ENCODE results near the gene LNX1. TPM values are rescaled to one million over a fixed set of nuclear protein-coding genes. Genes with fewer than 3 reads are reported as not detected.

The LNX1 gene
- total RNA-seq, 1 experiment from 2014 or later = 1.7 TPM

GRCh38 chr4:53595204-53595603 lies 3.9 kb upstream of the LNX1 start:
- Histone ChIP-seq H3K27ac (ENCODE audit: insufficient read length, low read depth, low read length) (no peak overlapping the region), H3K23ac (ENCODE audit: insufficient read length, low read depth, low read length) (no peak overlapping the region), H3T11ph (ENCODE audit: low read length) (no peak overlapping the region), H3K23me2 (ENCODE audit: insufficient read length, low read depth, low read length, poor library complexity, severe bottlenecking) (peaks cover 10% of the 10 kb centered on the region), H3K79me1 (ENCODE audit: insufficient read depth, low read depth, low read length, poor library complexity, severe bottlenecking) (no peaks in the 10 kb centered on the region), H3K9me3 (ENCODE audit: control insufficient read depth, low read depth, low read length) (no peaks in the 10 kb centered on the region), H3K79me2 (ENCODE audit: insufficient read depth, low read length) (no peaks in the 10 kb centered on the region), H3K9ac (ENCODE audit: extremely low read depth, insufficient read length, low read length) (no peak overlapping the region), H2BK5ac (ENCODE audit: insufficient read length, low read length) (no peak overlapping the region), H2AK5ac (ENCODE audit: insufficient read length, low read length) (peak overlapping the region; percentile 56), H4K91ac (ENCODE audit: insufficient read length, low read depth, low read length) (no peak overlapping the region), H4K20me1 (ENCODE audit: control insufficient read depth, insufficient read depth, insufficient read length) (no peaks in the 10 kb centered on the region), H2BK20ac (ENCODE audit: low read depth, low read length, poor library complexity, severe bottlenecking) (no peak overlapping the region), H3K14ac (ENCODE audit: insufficient read depth, low read length) (no peak overlapping the region), H4K5ac (ENCODE audit: insufficient read length, low read depth, low read length) (no peak overlapping the region), H2BK12ac (ENCODE audit: insufficient read length, low read depth, low read length) (no peak overlapping the region), H3K4ac (ENCODE audit: low read depth, low read length) (no peak overlapping the region), H2BK15ac (ENCODE audit: low read depth, low read length) (no peak overlapping the region), H3K4me2 (ENCODE audit: insufficient read depth, insufficient read length, low read length) (no peak overlapping the region), H3K4me1 (ENCODE audit: insufficient read depth, low read length) (peaks cover 5% of the 10 kb centered on the region; the same call in 1 of the 2 replicates), H3K18ac (ENCODE audit: insufficient read length, low read depth, low read length) (no peak overlapping the region), H3K27me3 (ENCODE audit: insufficient read depth, low read length) (no peaks in the 10 kb centered on the region), H3K56ac (ENCODE audit: insufficient read length, low read depth, low read length) (no peak overlapping the region), H2AFZ (ENCODE audit: low read length) (no peak overlapping the region), H2BK120ac (ENCODE audit: low read depth, low read length, poor library complexity, severe bottlenecking) (no peak overlapping the region), H4K8ac (replicated peaks; ENCODE audit: insufficient read length, low read depth, low read length) (no peak overlapping the region)
- H3K4me3 Mint-ChIP-seq = no peak overlapping the region
- peak overlapping the region in 2 of 3 experiments; percentile 24 to 50; a peak in 3 of 7 replicates for H3K27ac Mint-ChIP-seq
- no peaks in the 10 kb centered on the region; the same call in none of the 2 replicates for H3K27me3 Mint-ChIP-seq (ENCODE audit: low read depth)
- no peak for DNase-seq
- H3K36me3 Mint-ChIP-seq (ENCODE audit: insufficient read depth in 1 of 3, low read depth in 3 of 3) = no peaks in the 10 kb centered on the region; a peak in 1 of 7 replicates
- WGBS (ENCODE audit: extremely low coverage, insufficient read length, low lambda C conversion rate) = no CpG with 5 or more reads among the region's 3 CpGs
- no peak for TF ChIP-seq CTCF (conservative IDR thresholded peaks at IDR 0.05)
- no peaks in the 10 kb centered on the region for H3K9me3 Mint-ChIP-seq
- peaks cover 47 to 60% of the 10 kb centered on the region in 2 experiments for H3K4me1 Mint-ChIP-seq
